Activated naive CD4-positive, alpha-beta T cell treated with anti-CD3 and anti-CD28 coated beads, Interleukin-2, amount 50 U/mL, for 24 hours (primary cell): Measurements from ENCODE around the gene NAA15.
"Not testable (repeated sequence)": the region's sequence is repeated elsewhere in the genome, so short reads cannot be mapped to it uniquely, and the experiment has no call there.

ENCODE experiments used
- H3K27ac Mint-ChIP-seq: one replicate; pipeline ENCODE4 v1.8.0; 2021; ENCODE audit warnings: mild to moderate bottlenecking, mixed read lengths
- H3K27me3 Mint-ChIP-seq: one replicate; pipeline ENCODE4 v1.8.0; 2021; ENCODE audit warnings: mixed read lengths
- H3K36me3 Mint-ChIP-seq: one replicate; pipeline ENCODE4 v1.8.0; 2021; ENCODE audit warnings: mixed read lengths
- H3K4me1 Mint-ChIP-seq: one replicate; pipeline ENCODE4 v1.8.0; 2021; ENCODE audit warnings: mixed read lengths
- H3K4me3 Mint-ChIP-seq: one replicate; pipeline ENCODE4 v1.8.0; 2021; ENCODE audit warnings: mild to moderate bottlenecking, mixed read lengths
- H3K9me3 Mint-ChIP-seq: one replicate; pipeline ENCODE4 v1.8.0; 2021; ENCODE audit warnings: mixed read lengths

The NAA15 gene

DNA sequence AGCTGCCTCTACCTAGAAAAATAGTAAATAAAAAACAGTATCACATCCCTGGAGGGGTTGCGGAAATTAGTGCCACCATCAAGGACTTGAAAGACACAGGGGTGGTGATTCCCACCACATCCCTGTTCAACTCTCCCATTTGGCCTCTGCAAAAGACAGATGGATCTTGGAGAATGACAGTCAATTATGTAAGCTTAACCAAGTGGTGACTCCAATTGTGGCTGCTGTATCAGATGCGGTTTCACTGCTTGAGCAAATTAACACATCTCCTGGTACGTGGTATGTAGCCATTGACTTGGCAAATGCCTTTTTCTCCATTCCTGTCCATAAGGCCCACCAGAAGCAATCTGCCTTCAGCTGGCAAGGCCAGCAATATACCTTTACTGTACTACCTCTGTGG is 143.6 kb downstream of the NAA15 start:
- not testable (repeated sequence) for H3K9me3 Mint-ChIP-seq, H3K27me3 Mint-ChIP-seq, H3K27ac Mint-ChIP-seq, H3K4me3 Mint-ChIP-seq, H3K4me1 Mint-ChIP-seq
- H3K36me3 Mint-ChIP-seq: peaks cover 11% of the 10 kb centered on the region

- not testable (repeated sequence) for H3K27me3 Mint-ChIP-seq, H3K4me3 Mint-ChIP-seq, H3K27ac Mint-ChIP-seq, H3K4me1 Mint-ChIP-seq, H3K9me3 Mint-ChIP-seq, H3K36me3 Mint-ChIP-seq
Measured at GRCh38 chr4:139447078-139447477, 145.8 kb downstream of the NAA15 start.

DNA sequence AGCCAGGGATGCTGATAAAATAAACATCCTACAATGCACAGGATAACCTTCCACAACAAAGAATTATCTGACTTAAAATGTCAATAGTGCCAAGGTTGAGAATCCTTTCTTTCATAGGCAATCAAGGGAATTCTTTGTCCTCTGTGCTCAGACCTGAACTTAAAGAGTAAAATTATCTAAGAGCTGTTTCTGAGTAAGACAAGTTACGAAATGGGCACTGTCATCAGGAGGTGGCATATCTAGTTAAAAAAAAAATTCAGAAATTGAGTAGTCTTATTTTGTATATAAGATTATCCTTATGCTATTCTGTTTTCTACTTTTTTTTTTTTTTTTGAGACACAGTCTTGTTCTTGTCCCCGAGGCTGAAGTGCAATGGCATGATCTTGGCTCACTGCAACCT is 149.3 kb downstream of the NAA15 start:
- no peak overlapping the region for H3K27ac Mint-ChIP-seq
- peaks cover 33% of the 10 kb centered on the region for H3K4me1 Mint-ChIP-seq
- no peaks in the 10 kb centered on the region for H3K36me3 Mint-ChIP-seq

GRCh38 chr4:139451997-139452396 is 150.7 kb downstream of the NAA15 start:
- Mint-ChIP-seq H3K4me1 (peaks cover 46% of the 10 kb centered on the region), H3K4me3 (no peak overlapping the region), H3K27me3 (no peaks in the 10 kb centered on the region), H3K36me3 (no peaks in the 10 kb centered on the region), H3K9me3 (no peaks in the 10 kb centered on the region), H3K27ac (peak overlapping the region; percentile 99)

More for the DNA sequence above, 149.3 kb downstream of the NAA15 start:
- Mint-ChIP-seq H3K4me3 (no peak overlapping the region), H3K27me3 (no peaks in the 10 kb centered on the region), H3K9me3 (no peaks in the 10 kb centered on the region)

DNA sequence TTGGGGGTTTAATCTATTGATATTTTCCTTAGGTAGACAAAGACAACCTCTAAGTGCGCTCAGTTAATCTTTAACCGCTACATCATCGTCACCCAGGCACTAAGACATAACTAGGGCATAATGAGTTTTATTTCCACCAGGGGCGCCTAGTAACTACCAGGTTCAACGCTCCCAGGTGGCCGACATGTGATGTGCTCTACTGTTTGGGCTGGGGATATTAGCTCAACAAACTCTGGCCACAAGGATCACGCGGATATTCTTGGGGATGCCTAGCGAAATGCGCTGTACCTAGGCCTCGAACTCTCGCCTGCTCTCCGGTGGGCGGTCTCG is 151.7 kb downstream of the NAA15 start:
- peak overlapping the region; percentile 98 for H3K4me3 Mint-ChIP-seq

DNA sequence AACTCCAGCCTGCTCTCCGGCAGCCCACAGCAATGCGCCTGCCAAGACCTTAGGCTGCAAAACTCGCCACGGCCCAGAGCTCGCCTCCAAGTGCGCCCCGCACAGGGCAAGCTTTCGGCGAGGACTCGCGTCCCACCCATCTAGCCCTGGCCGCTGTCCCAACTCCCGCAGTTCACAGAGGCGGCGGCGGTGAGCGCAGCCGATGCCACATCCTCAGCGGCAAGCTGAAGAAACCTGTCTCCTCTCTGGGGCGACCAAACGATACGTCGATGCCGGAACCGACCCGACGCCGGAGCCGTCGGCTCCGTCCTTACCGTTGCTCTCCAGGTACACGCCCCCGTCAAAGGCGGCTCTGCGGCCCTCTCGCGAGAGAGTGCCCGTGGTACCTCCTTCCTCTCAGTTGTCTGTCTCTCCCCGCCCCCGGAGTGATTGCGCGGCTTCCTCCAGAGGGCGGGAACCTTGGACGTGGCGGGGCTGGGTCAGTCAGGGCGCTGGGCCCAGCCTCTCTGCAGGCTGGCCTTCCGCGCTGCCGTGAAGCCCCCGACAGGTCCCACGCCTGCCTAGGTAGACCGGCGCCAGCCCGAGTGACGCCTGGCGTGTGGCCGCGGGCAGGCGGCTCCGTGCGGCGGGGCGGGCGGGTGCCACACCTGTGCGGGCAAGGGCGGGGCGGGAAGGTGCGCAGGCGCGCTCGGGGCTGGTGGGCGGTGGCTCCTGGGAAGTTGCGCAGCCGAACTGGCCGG is 152.2 kb downstream of the NAA15 start:
- peaks cover 61% of the 10 kb centered on the region for H3K4me1 Mint-ChIP-seq
- H3K27me3 Mint-ChIP-seq: no peaks in the 10 kb centered on the region
- no peaks in the 10 kb centered on the region for H3K36me3 Mint-ChIP-seq
- peak overlapping the region; percentile 98 for H3K4me3 Mint-ChIP-seq
- H3K9me3 Mint-ChIP-seq: no peaks in the 10 kb centered on the region
- peak overlapping the region; percentile 99 for H3K27ac Mint-ChIP-seq

More for the DNA sequence above, 151.7 kb downstream of the NAA15 start:
- peak overlapping the region; percentile 99 for H3K27ac Mint-ChIP-seq
- H3K4me1 Mint-ChIP-seq: peaks cover 56% of the 10 kb centered on the region
- H3K36me3 Mint-ChIP-seq: no peaks in the 10 kb centered on the region
- H3K9me3 Mint-ChIP-seq: no peaks in the 10 kb centered on the region
- H3K27me3 Mint-ChIP-seq: no peaks in the 10 kb centered on the region

- H3K27ac Mint-ChIP-seq: peak within 1 kb of the TSS; percentile 99
- peak within 1 kb of the TSS; percentile 98 for H3K4me3 Mint-ChIP-seq
- no peaks in the 10 kb centered on the region for H3K9me3 Mint-ChIP-seq
- H3K36me3 Mint-ChIP-seq: no peaks in the 10 kb centered on the region
- H3K27me3 Mint-ChIP-seq: no peaks in the 10 kb centered on the region
- peaks cover 67% of the 10 kb centered on the region for H3K4me1 Mint-ChIP-seq
Measured at GRCh38 chr4:139454111-139455045, 153.1 kb downstream of the NAA15 start, which contains the start of gene RAB33B. TSS of gene RAB33B (plus strand) at chr4:139454121. CDS start at chr4:139454196, 75 bp downstream.

GRCh38 chr4:139455126-139455538 is 153.8 kb downstream of the NAA15 start:
- no peaks in the 10 kb centered on the region for H3K27me3 Mint-ChIP-seq
- H3K27ac Mint-ChIP-seq: peak overlapping the region; percentile 36
- peak overlapping the region; percentile 98 for H3K4me3 Mint-ChIP-seq
- H3K36me3 Mint-ChIP-seq: peaks cover 4% of the 10 kb centered on the region
- peaks cover 72% of the 10 kb centered on the region for H3K4me1 Mint-ChIP-seq
- no peaks in the 10 kb centered on the region for H3K9me3 Mint-ChIP-seq

GRCh38 chr4:139457318-139457717 is 156.0 kb downstream of the NAA15 start:
- no peaks in the 10 kb centered on the region for H3K9me3 Mint-ChIP-seq
- H3K4me3 Mint-ChIP-seq: peak overlapping the region; percentile 42
- no peaks in the 10 kb centered on the region for H3K27me3 Mint-ChIP-seq
- H3K27ac Mint-ChIP-seq: no peak overlapping the region
- peaks cover 71% of the 10 kb centered on the region for H3K4me1 Mint-ChIP-seq
- H3K36me3 Mint-ChIP-seq: peaks cover 5% of the 10 kb centered on the region

DNA sequence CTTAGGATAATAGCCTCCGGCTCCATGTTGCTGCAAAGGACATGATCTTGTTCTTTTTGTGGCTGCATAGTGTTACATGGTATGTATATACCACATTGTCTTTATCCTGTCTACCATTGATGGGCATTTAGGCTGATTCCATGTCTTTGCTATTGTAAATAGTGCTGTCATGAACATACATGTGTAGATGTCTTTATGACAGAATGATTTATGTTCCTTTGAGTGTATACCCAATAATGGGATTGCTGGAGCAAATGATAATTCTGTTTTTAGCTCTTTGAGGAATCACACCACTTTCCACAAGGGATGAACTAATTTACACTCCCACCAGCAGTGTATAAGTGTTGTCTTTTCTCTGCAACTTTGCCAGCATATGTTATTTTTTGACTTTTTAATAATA is 157.2 kb downstream of the NAA15 start:
- H3K27ac Mint-ChIP-seq: no peak overlapping the region
- no peak overlapping the region for H3K4me3 Mint-ChIP-seq
- no peaks in the 10 kb centered on the region for H3K27me3 Mint-ChIP-seq
- peaks cover 7% of the 10 kb centered on the region for H3K36me3 Mint-ChIP-seq
- peaks cover 67% of the 10 kb centered on the region for H3K4me1 Mint-ChIP-seq
- H3K9me3 Mint-ChIP-seq: no peaks in the 10 kb centered on the region

DNA sequence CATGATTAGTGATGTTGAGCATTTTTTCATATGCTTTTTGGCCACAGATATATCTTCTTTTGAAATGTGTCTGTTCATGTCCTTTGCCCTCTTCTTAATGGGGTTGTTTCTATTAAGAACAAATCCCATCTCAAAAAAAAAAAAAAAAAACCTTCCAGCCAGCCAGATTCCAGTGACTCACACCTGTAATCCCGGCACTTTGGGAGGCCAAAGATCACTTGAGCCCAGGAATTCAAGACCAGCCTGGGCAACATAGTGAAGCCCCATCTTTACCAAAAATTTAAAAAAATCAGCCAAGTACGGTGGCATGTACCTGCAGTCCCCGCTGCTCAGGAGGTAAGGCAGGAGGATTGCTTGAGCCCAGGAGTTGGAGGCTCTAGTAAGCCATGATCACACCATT is 157.7 kb downstream of the NAA15 start:
- H3K27me3 Mint-ChIP-seq: no peaks in the 10 kb centered on the region
- no peaks in the 10 kb centered on the region for H3K9me3 Mint-ChIP-seq
- H3K4me1 Mint-ChIP-seq: peaks cover 70% of the 10 kb centered on the region
- peak overlapping the region; percentile 15 for H3K27ac Mint-ChIP-seq
- peaks cover 7% of the 10 kb centered on the region for H3K36me3 Mint-ChIP-seq
- H3K4me3 Mint-ChIP-seq: no peak overlapping the region

- H3K27ac Mint-ChIP-seq: no peak overlapping the region
- no peaks in the 10 kb centered on the region for H3K9me3 Mint-ChIP-seq
- peaks cover 56% of the 10 kb centered on the region for H3K4me1 Mint-ChIP-seq
- H3K27me3 Mint-ChIP-seq: no peaks in the 10 kb centered on the region
- no peak overlapping the region for H3K4me3 Mint-ChIP-seq
- H3K36me3 Mint-ChIP-seq: peaks cover 7% of the 10 kb centered on the region
Measured at GRCh38 chr4:139460565-139460964, 159.3 kb downstream of the NAA15 start.

DNA sequence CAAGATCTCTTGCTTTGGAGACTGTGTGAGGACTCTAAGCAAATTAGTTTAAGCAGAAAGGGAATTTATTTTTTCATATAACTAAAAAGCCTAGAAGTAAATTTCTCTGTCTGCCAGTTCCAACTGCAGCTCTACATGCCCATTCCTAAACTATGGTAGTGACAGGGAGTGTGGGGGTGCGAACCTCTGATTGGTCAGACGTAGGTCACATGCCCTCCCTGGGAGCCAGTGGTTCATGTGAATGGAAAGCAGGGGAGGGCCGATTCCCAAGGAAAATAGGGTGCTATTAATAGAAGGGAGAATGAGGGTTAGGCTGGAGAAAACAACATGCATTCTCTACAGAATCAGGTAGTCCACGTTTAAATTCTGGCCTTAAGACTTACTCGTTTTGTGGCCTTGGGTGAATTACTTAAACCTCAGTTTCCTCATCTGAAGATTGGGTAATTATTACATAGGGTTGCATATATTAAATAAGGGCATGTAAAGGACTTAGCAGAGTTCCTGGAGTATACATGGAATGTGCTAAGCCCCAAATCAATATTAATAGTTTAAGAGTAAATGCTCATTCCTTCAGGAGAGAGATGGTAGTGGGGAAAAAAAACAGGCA is 159.8 kb downstream of the NAA15 start:
- no peak overlapping the region for H3K27ac Mint-ChIP-seq
- peaks cover 54% of the 10 kb centered on the region for H3K4me1 Mint-ChIP-seq
- no peak overlapping the region for H3K4me3 Mint-ChIP-seq
- H3K27me3 Mint-ChIP-seq: no peaks in the 10 kb centered on the region
- no peaks in the 10 kb centered on the region for H3K9me3 Mint-ChIP-seq
- H3K36me3 Mint-ChIP-seq: peaks cover 7% of the 10 kb centered on the region

DNA sequence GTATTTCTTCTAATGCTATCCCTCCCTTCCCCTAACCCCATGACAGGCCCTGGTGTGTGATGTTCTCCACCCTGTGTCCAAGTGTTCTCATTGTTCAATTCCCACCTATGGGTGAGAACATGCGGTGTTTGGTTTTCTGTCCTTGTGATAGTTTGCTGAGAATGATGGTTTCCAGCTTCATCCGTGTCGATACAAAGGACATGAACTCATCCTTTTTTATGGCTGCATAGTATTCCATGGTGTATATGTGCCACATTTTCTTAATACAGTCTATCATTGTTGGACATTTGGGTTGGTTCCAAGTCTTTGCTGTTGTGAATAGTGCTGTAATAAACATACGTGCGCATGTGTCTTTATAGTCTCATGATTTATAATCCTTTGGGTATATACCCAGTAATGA is 163.2 kb downstream of the NAA15 start:
- Mint-ChIP-seq H3K9me3 (peaks cover 10% of the 10 kb centered on the region), H3K36me3 (peaks cover 19% of the 10 kb centered on the region), H3K4me1 (peaks cover 31% of the 10 kb centered on the region)
- not testable (repeated sequence) for H3K27ac Mint-ChIP-seq, H3K27me3 Mint-ChIP-seq, H3K4me3 Mint-ChIP-seq

- H3K9me3 Mint-ChIP-seq: peaks cover 10% of the 10 kb centered on the region
- H3K4me1 Mint-ChIP-seq: peaks cover 24% of the 10 kb centered on the region
- no peaks in the 10 kb centered on the region for H3K27me3 Mint-ChIP-seq
- no peak overlapping the region for H3K27ac Mint-ChIP-seq
- H3K36me3 Mint-ChIP-seq: peaks cover 17% of the 10 kb centered on the region
- no peak overlapping the region for H3K4me3 Mint-ChIP-seq
Measured at GRCh38 chr4:139465922-139466321, 164.6 kb downstream of the NAA15 start.

- H3K27me3 Mint-ChIP-seq, H3K27ac Mint-ChIP-seq, H3K4me3 Mint-ChIP-seq: not testable (repeated sequence)
- Mint-ChIP-seq H3K36me3 (peaks cover 33% of the 10 kb centered on the region), H3K4me1 (peaks cover 16% of the 10 kb centered on the region), H3K9me3 (peaks cover 18% of the 10 kb centered on the region)
Measured at GRCh38 chr4:139468756-139469155, 167.5 kb downstream of the NAA15 start.
